PC-9 (cell line): Measurements from ENCODE around the gene ALPG. TPM values are rescaled to one million over a fixed set of nuclear protein-coding genes. Genes with fewer than 3 reads are reported as not detected.
"Not testable (repeated sequence)": the region's sequence is repeated elsewhere in the genome, so short reads cannot be mapped to it uniquely, and the experiment has no call there.

Experiments
- BruUV-seq: library from RNA; stranded (reverse); fragments of 400-500 nt; replicated peaks from 2 replicates; lab custom pipeline; 2021; lab: Mats Ljungman, UMichigan
- CTCF ChIA-PET: fragments of 300-600 bp; sonication (Branson Sonifier 250); formaldehyde crosslinking; loops from one replicate; lab custom pipeline; 2022; ENCODE audit warnings: antibody characterized with exemption; lab: Charles Lee
- POLR2A ChIA-PET: fragments of 300-600 bp; sonication (Branson Sonifier 250); formaldehyde crosslinking; loops from one replicate; lab custom pipeline; 2022; ENCODE audit warnings: antibody characterized with exemption; ENCODE audit not compliant: unreplicated experiment; lab: Charles Lee
- DNase-seq, 2 experiments: peaks; one replicate each; pipeline versions ENCODE4 v3.0.0 to v3.0.0-alpha.2; 2015 to 2022; ENCODE audit warnings: mixed read lengths in 1 of 2
- H2AFZ ChIP-seq: fragments of 200-600 bp; sonication (generic); 2 replicates; pipeline ENCODE4 v1.8.1; 2017; ENCODE audit warnings: antibody characterized with exemption
- H3F3A ChIP-seq: fragments of 200-600 bp; sonication (generic); 2 replicates; pipeline ENCODE4 v1.8.1; 2017; ENCODE audit warnings: antibody characterized with exemption, mild to moderate bottlenecking, low read depth; ENCODE audit not compliant: insufficient read depth
- H3K27ac ChIP-seq: fragments of 200-600 bp; sonication (generic); 2 replicates; pipeline ENCODE4 v1.6.1; 2016; ENCODE audit warnings: mixed run types
- H3K27me3 ChIP-seq: fragments of 200-600 bp; sonication (generic); 2 replicates; pipeline ENCODE4 v1.6.1; 2016; ENCODE audit warnings: low read depth, mixed run types; ENCODE audit not compliant: insufficient read depth
- H3K36me3 ChIP-seq: fragments of 200-600 bp; sonication (generic); 2 replicates; pipeline ENCODE4 v1.6.1; 2016; ENCODE audit warnings: low read depth, mixed run types
- H3K4me1 ChIP-seq: fragments of 200-600 bp; sonication (generic); replicated peaks from 2 replicates; pipeline ENCODE4 v1.6.1; 2016; ENCODE audit warnings: mixed run types; ENCODE audit not compliant: insufficient read depth
- H3K4me2 ChIP-seq: fragments of 200-600 bp; sonication (generic); 2 replicates; pipeline ENCODE4 v1.6.1; 2017; ENCODE audit warnings: mixed run types
- H3K4me3 ChIP-seq: fragments of 200-600 bp; sonication (generic); 2 replicates; pipeline ENCODE4 v1.6.1; 2016; ENCODE audit warnings: mixed run types
- H3K79me2 ChIP-seq: fragments of 200-600 bp; sonication (generic); 2 replicates; pipeline ENCODE4 v1.6.1; 2017; ENCODE audit warnings: low read depth, mixed run types
- H3K9me2 ChIP-seq: fragments of 200-600 bp; sonication (generic); 2 replicates; pipeline ENCODE4 v1.8.1; 2017; ENCODE audit warnings: mild to moderate bottlenecking; ENCODE audit not compliant: insufficient read depth
- H3K9me3 ChIP-seq: fragments of 200-600 bp; sonication (generic); 2 replicates; pipeline ENCODE4 v1.8.1; 2016; ENCODE audit warnings: low read depth; ENCODE audit not compliant: insufficient read depth
- H4K20me1 ChIP-seq: fragments of 200-600 bp; sonication (generic); 2 replicates; pipeline ENCODE4 v1.8.1; 2017; ENCODE audit not compliant: insufficient read depth
- EZH2 ChIP-seq: fragments of 200-600 bp; sonication (generic); IDR thresholded peaks from 2 replicates; pipeline ENCODE4 v1.8.0; 2017; ENCODE audit warnings: antibody characterized with exemption, low read depth
- intact Hi-C: fragments of 100-400 bp; cut with micrococcal nuclease; formaldehyde crosslinking; loops from one replicate; pipeline ENCODE4 v1.10.0; 2022; ENCODE audit not compliant: unreplicated experiment
- total RNA-seq: library from RNA; stranded (reverse); gene quantifications from 2 replicates; pipeline ENCODE4 v1.2.3, GENCODE V29; 2021
- TF ChIP-seq, protein P1 (sequence below): fragments of 200-600 bp; sonication (generic); conservative IDR thresholded peaks from 2 replicates; pipeline ENCODE4 v1.6.1; 2017; ENCODE audit warnings: mixed run types, antibody characterized with exemption, mild to moderate bottlenecking, moderate library complexity

ALPG gene
- total RNA-seq, 1 experiment from 2014 or later = 0.76 TPM

DNA sequence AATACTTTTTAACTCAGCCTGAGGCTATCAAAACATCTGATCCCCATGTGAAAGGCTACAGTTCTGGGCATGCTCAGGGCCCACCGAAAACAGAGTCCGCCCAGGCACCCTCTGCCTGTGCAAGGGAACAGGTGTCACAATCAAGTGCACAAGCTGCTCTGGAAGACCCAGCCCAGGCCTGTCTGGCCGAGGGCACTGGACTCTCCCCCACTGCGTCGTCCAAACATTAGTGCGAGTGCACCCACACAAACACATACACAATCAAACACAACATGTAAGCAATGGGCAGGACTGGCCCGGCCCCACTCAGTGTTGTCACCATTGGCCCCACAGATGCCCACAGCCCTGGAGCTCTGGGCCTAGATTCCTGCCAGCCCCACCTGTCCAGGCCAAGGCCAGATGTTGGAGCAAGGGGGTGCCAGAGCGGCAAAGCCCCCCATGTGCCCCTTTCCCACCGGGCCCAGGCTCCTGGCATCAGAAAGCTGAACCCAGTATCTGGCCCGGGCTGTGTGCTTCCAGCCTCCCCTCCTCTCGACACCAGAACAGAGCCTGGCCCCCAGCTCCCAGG lies 617 bp upstream of the ALPG start:
- Histone ChIP-seq H4K20me1 (no peaks in the 10 kb centered on the region), H3K79me2 (no peaks in the 10 kb centered on the region), H3K27ac (no peak overlapping the region), H3K9me2 (no peaks in the 10 kb centered on the region), H3F3A (no peaks in the 10 kb centered on the region), H3K36me3 (no peaks in the 10 kb centered on the region), H3K9me3 (no peaks in the 10 kb centered on the region), H3K4me2 (no peak overlapping the region), H3K4me1 (no peaks in the 10 kb centered on the region), H3K27me3 (no peaks in the 10 kb centered on the region), H3K4me3 (no peak overlapping the region), H2AFZ (no peak overlapping the region)
- CTCF ChIA-PET = no interaction called here
- intact Hi-C loops = no loop called here
- TF ChIP-seq, protein P1, sequence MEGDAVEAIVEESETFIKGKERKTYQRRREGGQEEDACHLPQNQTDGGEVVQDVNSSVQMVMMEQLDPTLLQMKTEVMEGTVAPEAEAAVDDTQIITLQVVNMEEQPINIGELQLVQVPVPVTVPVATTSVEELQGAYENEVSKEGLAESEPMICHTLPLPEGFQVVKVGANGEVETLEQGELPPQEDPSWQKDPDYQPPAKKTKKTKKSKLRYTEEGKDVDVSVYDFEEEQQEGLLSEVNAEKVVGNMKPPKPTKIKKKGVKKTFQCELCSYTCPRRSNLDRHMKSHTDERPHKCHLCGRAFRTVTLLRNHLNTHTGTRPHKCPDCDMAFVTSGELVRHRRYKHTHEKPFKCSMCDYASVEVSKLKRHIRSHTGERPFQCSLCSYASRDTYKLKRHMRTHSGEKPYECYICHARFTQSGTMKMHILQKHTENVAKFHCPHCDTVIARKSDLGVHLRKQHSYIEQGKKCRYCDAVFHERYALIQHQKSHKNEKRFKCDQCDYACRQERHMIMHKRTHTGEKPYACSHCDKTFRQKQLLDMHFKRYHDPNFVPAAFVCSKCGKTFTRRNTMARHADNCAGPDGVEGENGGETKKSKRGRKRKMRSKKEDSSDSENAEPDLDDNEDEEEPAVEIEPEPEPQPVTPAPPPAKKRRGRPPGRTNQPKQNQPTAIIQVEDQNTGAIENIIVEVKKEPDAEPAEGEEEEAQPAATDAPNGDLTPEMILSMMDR = no peak
- no peak for TF ChIP-seq EZH2
- no peak for DNase-seq
- BruUV-seq = no TSS peak
- POLR2A ChIA-PET = no interaction called here

DNA sequence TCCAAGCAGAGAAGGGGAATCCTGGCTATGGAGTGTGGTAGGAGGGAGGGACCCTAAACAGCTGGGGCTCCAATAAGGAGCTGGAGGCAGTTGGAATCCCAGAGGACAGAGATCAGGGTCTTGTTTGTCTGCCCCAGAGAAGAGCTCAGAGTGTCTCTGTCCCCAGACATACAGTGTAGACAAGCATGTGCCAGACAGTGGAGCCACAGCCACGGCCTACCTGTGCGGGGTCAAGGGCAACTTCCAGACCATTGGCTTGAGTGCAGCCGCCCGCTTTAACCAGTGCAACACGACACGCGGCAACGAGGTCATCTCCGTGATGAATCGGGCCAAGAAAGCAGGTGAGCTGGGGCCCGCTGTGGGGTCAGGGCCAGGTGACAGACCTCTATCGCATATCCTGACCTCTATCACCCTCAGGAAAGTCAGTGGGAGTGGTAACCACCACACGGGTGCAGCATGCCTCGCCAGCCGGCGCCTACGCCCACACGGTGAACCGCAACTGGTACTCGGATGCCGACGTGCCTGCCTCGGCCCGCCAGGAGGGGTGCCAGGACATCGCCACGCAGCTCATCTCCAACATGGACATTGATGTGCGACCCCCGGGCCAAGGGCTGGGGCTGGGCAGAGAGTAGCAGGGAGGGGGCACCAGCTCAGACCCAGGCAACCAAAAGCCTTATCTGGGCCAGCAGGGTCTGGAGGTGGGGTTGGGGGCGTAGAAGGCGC lies 945 bp downstream of the ALPG start:
- not testable (repeated sequence) for H3K4me3 ChIP-seq
- POLR2A ChIA-PET = interaction anchor here (0.7 kb wide), 1 partner anchor 61 kb away, joined by 3 read pairs; no protein-coding TSS in a partner anchor

GRCh38 chr2:232408269-232408668 lies 1.6 kb downstream of the ALPG start:
- H3K9me2 ChIP-seq, H3K9me3 ChIP-seq, intact Hi-C loops, DNase-seq, CTCF ChIA-PET, H3K27ac ChIP-seq, H3K27me3 ChIP-seq, H3K4me3 ChIP-seq, H3K36me3 ChIP-seq, H2AFZ ChIP-seq, BruUV-seq, H4K20me1 ChIP-seq, H3K79me2 ChIP-seq, H3F3A ChIP-seq, H3K4me1 ChIP-seq, H3K4me2 ChIP-seq: not testable (repeated sequence)
- POLR2A ChIA-PET = interaction anchor here (0.7 kb wide), 1 partner anchor 62 kb away, joined by 3 read pairs; no protein-coding TSS in a partner anchor

More for the DNA sequence above, 945 bp downstream of the ALPG start:
- H3K9me2 ChIP-seq, H3K4me2 ChIP-seq, CTCF ChIA-PET, H3K79me2 ChIP-seq, BruUV-seq, H2AFZ ChIP-seq, H3K36me3 ChIP-seq, H3F3A ChIP-seq, H3K27ac ChIP-seq, H3K4me1 ChIP-seq, H3K27me3 ChIP-seq, H3K9me3 ChIP-seq, DNase-seq, intact Hi-C loops, H4K20me1 ChIP-seq: not testable (repeated sequence)

- POLR2A ChIA-PET, H3K9me3 ChIP-seq, H2AFZ ChIP-seq, H3K27me3 ChIP-seq, H3K36me3 ChIP-seq, H3K4me3 ChIP-seq, BruUV-seq, H3K79me2 ChIP-seq, H3K9me2 ChIP-seq, H3F3A ChIP-seq, intact Hi-C loops, H4K20me1 ChIP-seq, H3K4me1 ChIP-seq, H3K4me2 ChIP-seq, CTCF ChIA-PET, H3K27ac ChIP-seq, DNase-seq: not testable (repeated sequence)
Observed at GRCh38 chr2:232409617-232410016, 3.0 kb downstream of the ALPG start.
